HepG2 (cell line): ENCODE results near the gene PRR22. TPM values are rescaled to one million over a fixed set of nuclear protein-coding genes. Genes with fewer than 3 reads are reported as not detected.

Source experiments
- CBX2 ChIP-seq, 2 experiments: fragments of 200-600 bp in 1 of 2; sonication (generic); formaldehyde crosslinking in 1 of 2; IDR thresholded peaks; 2 replicates each; pipeline versions ENCODE4 v1.7.0 to v1.8.1; 2018 to 2022; ENCODE audit warnings: low read depth in 2 of 2, low read length in 1 of 2, mild to moderate bottlenecking in 1 of 2, missing genetic modification reagents in 1 of 2
- E2F1 ChIP-seq: sonication (generic); formaldehyde crosslinking; IDR thresholded peaks from 2 replicates; pipeline ENCODE4 v1.5.0; 2020; ENCODE audit warnings: missing genetic modification reagents
- GMEB2 ChIP-seq: IDR thresholded peaks from 2 replicates; pipeline ENCODE4 v1.6.1; 2016; ENCODE audit warnings: missing biosample characterization, missing genetic modification reagents, low read depth
- NBN ChIP-seq: fragments of 450-650 bp; conservative IDR thresholded peaks from 2 replicates; pipeline ENCODE4 v1.6.1; 2017
- NFAT5 ChIP-seq: sonication (generic); formaldehyde crosslinking; IDR thresholded peaks from 2 replicates; pipeline ENCODE4 v1.4.0; 2020; ENCODE audit warnings: missing genetic modification reagents
- NRL ChIP-seq: sonication (generic); formaldehyde crosslinking; IDR thresholded peaks from 2 replicates; pipeline ENCODE4 v1.5.0; 2020; ENCODE audit warnings: missing genetic modification reagents, mild to moderate bottlenecking, moderate library complexity, borderline replicate concordance
- RFXANK ChIP-seq: IDR thresholded peaks from 2 replicates; pipeline ENCODE4 v1.6.1; 2016
- THAP9 ChIP-seq: sonication (generic); formaldehyde crosslinking; IDR thresholded peaks from 2 replicates; pipeline ENCODE4; 2020; ENCODE audit warnings: missing genetic modification reagents, mild to moderate bottlenecking, borderline replicate concordance
- TOPORS ChIP-seq: sonication (generic); formaldehyde crosslinking; IDR thresholded peaks from 2 replicates; pipeline ENCODE4 v1.8.0; 2023; ENCODE audit warnings: mild to moderate bottlenecking, missing genetic modification reagents
- ZFP82 ChIP-seq: sonication (generic); formaldehyde crosslinking; IDR thresholded peaks from 2 replicates; pipeline ENCODE4 v1.5.1; 2020; ENCODE audit warnings: mild to moderate bottlenecking, missing genetic modification reagents, borderline replicate concordance
- ZFP90 ChIP-seq: sonication (generic); formaldehyde crosslinking; IDR thresholded peaks from 2 replicates; pipeline ENCODE4 v1.8.0; 2022; ENCODE audit warnings: missing genetic modification reagents, mild to moderate bottlenecking, inconsistent platforms, borderline replicate concordance
- ZMYM4 ChIP-seq: sonication (generic); formaldehyde crosslinking; IDR thresholded peaks from 2 replicates; pipeline ENCODE4 v1.8.1; 2023; ENCODE audit warnings: mild to moderate bottlenecking, missing genetic modification reagents
- ZNF12 ChIP-seq: sonication (generic); formaldehyde crosslinking; IDR thresholded peaks from 2 replicates; pipeline ENCODE4 v1.5.0; 2020; ENCODE audit warnings: missing genetic modification reagents
- ZNF253 ChIP-seq: sonication (generic); formaldehyde crosslinking; IDR thresholded peaks from 2 replicates; pipeline ENCODE4 v1.8.0; 2022; ENCODE audit warnings: mild to moderate bottlenecking, missing genetic modification reagents, borderline replicate concordance
- ZNF333 ChIP-seq: sonication (generic); formaldehyde crosslinking; IDR thresholded peaks from 2 replicates; pipeline ENCODE4 v1.4.0; 2020; ENCODE audit warnings: mild to moderate bottlenecking, missing genetic modification reagents, borderline replicate concordance
- ZNF547 ChIP-seq: sonication (generic); formaldehyde crosslinking; IDR thresholded peaks from 2 replicates; pipeline ENCODE4 v1.5.1; 2020; ENCODE audit warnings: mild to moderate bottlenecking, missing genetic modification reagents
- ZNF562 ChIP-seq: sonication (generic); formaldehyde crosslinking; IDR thresholded peaks from 2 replicates; pipeline ENCODE4 v1.8.0; 2022; ENCODE audit warnings: missing genetic modification reagents, borderline replicate concordance
- ZNF570 ChIP-seq: sonication (generic); formaldehyde crosslinking; IDR thresholded peaks from 2 replicates; pipeline ENCODE4 v1.4.0; 2020; ENCODE audit warnings: mild to moderate bottlenecking, missing genetic modification reagents, borderline replicate concordance
- polyA plus RNA-seq, 8 experiments: library from polyadenylated mRNA; depleted of rRNA in 3 of 8; stranded (reverse) in 7 of 8; unstranded in 1 of 8; fragments of >200 nt; fragmentation: Illumina TruSeq in 4 of 8; extraction: Trizol in 4 of 8; gene quantifications; 2 replicates each; pipeline versions ENCODE4 v1.2.1 to v1.2.3, GENCODE V29; 2011 to 2016; ENCODE audit warnings: low read depth in 4 of 8, missing spikeins in 1 of 8, mixed read lengths in 1 of 8; ENCODE audit not compliant: insufficient read depth in 1 of 8
- total RNA-seq, 5 experiments: library from RNA; depleted of rRNA; stranded (reverse); fragments of >200 nt; fragmentation: Illumina TruSeq; extraction: Trizol; gene quantifications; 2 replicates each; pipeline ENCODE4 v1.2.3, GENCODE V29; 2016; ENCODE audit warnings: low read depth in 1 of 5

Gene PRR22
- total and polyA plus RNA-seq, 2 of the 13 experiments (the other 11 are each of a cell fraction or from before 2014, with no cell fraction given) = 0.84 to 2.3 TPM

GRCh38 chr19:5827891-5828660 lies 43.5 kb upstream of the PRR22 start (continued):
- TF ChIP-seq THAP9 (CRISPR knock-in tag) = peak; percentile 76
- TF ChIP-seq CBX2 (IDR thresholded peaks at IDR 0.05; ENCODE audit: low read depth, low read length) = no peak
- TF ChIP-seq CBX2 (CRISPR knock-in tag; IDR thresholded peaks at IDR 0.05; ENCODE audit: low read depth) = no peak
- TF ChIP-seq TOPORS = peak; percentile 64; the same call in 1 of the 2 replicates
- no peak for TF ChIP-seq ZNF562 (CRISPR knock-in tag)
- peak; percentile 77 for TF ChIP-seq ZNF333 (CRISPR knock-in tag)
- peak; percentile 89 for TF ChIP-seq RFXANK (CRISPR knock-in tag)
- TF ChIP-seq ZMYM4 = peak; percentile 97
- TF ChIP-seq ZNF253 (CRISPR knock-in tag) = no peak
- peak; percentile 98 for TF ChIP-seq ZNF547
- TF ChIP-seq ZFP90 (CRISPR knock-in tag) = peak; percentile 63; the same call in 1 of the 2 replicates
- no peak for TF ChIP-seq ZNF570 (CRISPR knock-in tag)
- TF ChIP-seq NRL (CRISPR knock-in tag) = peak; percentile 90
- TF ChIP-seq E2F1 = no peak
- peak; percentile 55; the same call in 1 of the 2 replicates for TF ChIP-seq GMEB2
- no peak; the same call in 1 of the 2 replicates for TF ChIP-seq ZFP82 (CRISPR knock-in tag)
- no peak for TF ChIP-seq NBN
- no peak for TF ChIP-seq NFAT5 (CRISPR knock-in tag)
- TF ChIP-seq ZNF12 (CRISPR knock-in tag) = no peak
